HUDEP-2 (cell line): ENCODE results near the gene RHBDD1.
A peak's percentile ranks its signal among the peaks of the same experiment; 100 is the strongest.
"Not testable (repeated sequence)": the region's sequence is repeated elsewhere in the genome, so short reads cannot be mapped to it uniquely, and the experiment has no call there.

ENCODE experiments used
- DNase-seq, 76 experiments: peaks; one replicate each; lab custom pipeline; 2025; ENCODE audit not compliant: unreplicated experiment in 76 of 76; lab: John Stamatoyannopoulos, UW

RHBDD1 gene

GRCh38 chr2:226799211-226799975 is 36.5 kb upstream of the RHBDD1 start, which contains the start of gene IRS1:
Gene IRS1, minus strand, starts transcription at chr2:226799820. Its CDS starts 1,082 bp downstream, at chr2:226798738.
- peak in 46 of 76 experiments; percentile 1 to 60 (median 30) for DNase-seq

DNA sequence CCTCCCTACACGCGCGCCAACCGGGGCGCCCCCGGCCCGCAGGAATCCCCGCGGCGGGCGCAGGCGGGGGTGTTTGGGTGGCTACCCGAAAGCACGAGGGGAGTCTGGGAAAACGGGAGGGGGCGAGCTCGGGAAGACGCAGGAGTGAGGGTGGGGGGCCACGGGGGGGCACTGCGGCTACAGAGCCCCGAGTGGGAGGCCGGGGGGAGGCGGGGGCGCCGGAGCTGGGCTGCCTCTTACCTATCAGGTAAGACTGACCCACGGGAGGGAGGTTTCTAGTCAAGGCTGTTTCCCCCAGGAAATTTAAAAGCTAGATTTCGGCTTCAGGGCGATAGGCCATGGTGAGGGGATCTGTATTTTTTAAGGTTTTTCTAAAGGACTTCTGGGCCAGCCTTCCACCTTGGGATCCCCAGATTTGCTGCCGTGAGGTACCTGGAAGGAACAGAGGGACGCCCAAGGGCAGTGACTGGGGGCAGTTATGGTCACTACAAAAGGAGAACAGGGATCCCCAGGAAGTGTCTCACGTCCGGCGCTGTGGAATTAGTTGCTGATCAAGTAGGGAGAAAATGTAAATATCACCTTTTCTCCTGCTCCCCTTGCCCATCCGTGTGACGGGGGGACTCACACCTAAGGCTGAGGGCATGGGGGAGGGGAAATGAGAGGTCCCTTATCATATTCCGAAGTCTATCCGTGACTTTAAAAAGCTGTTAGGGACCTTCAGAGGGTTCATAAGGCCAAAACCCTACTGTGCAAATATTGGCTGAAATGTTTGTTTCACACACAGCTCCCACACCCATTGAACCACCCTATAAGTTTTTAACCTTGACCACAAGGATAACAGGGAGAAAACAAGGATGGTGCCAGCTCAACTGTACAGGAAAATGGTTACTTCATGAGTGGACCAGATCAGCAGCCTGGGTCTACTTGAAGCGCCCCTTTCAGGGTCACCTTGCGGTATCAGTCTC is 35.6 kb upstream of the RHBDD1 start:
- peak in 9 of 76 experiments; percentile 7 to 39 (median 30) for DNase-seq

- peak in 75 of 76 experiments; percentile 23 to 91 (median 76) for DNase-seq
Measured at GRCh38 chr2:226800941-226801784, 34.7 kb upstream of the RHBDD1 start.

DNA sequence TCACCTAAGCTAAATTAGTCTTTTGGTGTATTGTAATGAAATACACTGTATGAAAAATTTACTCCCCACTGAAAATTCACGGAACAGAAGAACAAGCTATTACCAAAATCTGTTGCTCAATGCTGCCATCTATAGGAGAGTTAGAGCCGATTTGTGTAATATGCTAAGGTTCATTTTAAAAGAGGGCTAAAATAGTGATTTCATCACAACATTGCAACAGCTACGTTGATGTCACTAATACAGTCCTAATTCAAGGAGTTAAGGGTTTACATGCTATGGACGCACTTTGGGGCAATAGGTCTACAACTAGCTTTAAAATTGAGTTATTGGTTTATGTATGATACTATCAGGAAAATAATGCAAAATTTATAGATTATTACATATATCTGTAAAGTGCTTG is 33.3 kb upstream of the RHBDD1 start:
- DNase-seq: peak in 32 of 76 experiments; percentile 4 to 71 (median 45)

- DNase-seq: no peak
Measured at GRCh38 chr2:226803410-226803809, 32.4 kb upstream of the RHBDD1 start.

GRCh38 chr2:226813148-226813701 is 22.6 kb upstream of the RHBDD1 start:
- peak in 11 of 76 experiments; percentile 1 to 28 (median 13) for DNase-seq

DNA sequence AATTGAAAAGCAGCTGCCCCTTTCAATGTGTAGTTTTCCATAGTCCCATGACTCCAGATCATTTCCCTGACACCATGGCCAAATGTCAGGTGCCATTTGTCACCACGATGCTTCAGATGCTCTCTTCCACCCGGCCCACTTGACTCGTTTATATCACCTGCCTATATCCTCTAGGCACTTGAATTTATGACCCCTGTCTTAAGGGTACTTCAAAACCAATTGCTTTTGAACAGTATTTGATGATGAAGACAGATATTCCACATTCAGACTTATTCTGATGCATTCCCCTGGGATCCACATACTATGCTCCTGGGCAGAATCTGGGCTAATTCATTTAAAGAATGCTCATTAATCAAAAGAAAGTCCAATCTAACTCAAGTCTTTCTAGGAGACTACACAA is 16.9 kb upstream of the RHBDD1 start:
- no peak for DNase-seq

DNA sequence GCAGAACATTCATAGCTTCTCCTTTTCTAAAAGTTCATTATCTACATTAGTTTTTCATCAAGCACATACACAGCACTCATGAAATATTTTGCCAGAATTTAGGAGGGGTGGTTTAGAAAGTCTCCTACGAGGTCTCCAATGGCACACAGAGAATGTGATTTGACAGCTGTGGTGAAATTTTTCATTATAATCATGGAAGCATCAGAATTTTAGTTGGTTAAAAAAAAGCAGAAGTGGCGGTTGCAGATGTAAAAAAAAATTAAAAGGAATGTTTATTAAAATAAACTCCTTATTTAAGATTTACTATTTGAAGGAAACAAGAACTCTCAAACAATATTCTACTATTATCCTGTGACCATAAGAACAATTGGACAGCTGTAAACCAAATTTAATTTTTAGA is 10.8 kb upstream of the RHBDD1 start:
- no peak for DNase-seq

DNA sequence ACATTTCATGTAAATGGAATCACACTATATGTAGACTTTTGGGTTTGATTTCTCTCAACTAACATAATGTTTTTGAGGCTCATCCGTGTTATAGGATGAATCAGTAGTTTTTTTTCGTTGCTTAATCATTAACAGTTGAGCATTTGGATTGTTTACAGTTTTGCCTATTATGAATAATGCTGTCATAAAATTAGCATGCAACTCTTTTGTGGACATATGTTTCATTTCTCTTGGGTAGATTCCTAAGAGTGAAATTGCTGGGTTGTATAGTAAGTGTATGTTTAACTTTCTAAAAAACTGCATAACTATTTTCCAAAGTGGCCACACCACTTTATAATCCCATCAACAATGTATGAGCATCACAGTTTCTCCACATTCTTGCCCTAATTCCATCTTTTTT is 7.7 kb upstream of the RHBDD1 start:
- no peak for DNase-seq

- no peak for DNase-seq
Measured at GRCh38 chr2:226829721-226830631, 5.9 kb upstream of the RHBDD1 start.

- no peak for DNase-seq
Measured at GRCh38 chr2:226831266-226831665, 4.6 kb upstream of the RHBDD1 start.

DNA sequence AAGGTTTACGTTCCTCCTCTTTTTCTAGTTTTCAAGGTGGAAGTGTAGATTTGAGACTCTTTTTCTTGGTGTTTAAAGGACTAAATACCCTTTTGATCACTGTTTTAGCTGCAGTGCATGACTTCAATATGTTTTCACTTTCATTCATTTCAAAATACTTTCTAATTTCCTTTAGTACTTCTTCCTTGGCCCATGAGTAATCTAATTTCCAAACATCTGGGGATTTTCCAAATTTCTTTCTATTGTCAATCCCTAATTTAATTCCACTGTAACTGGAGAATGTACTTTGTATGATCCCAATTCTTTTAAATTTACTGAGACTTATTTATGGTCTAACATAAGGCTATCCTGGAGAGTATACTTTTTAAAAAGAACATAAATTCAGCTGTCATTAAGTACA is 3.8 kb upstream of the RHBDD1 start:
- no peak for DNase-seq

- not testable (repeated sequence) for DNase-seq
Measured at GRCh38 chr2:226834880-226835279, 974 bp upstream of the RHBDD1 start.

GRCh38 chr2:226835420-226835795 is 446 bp upstream of the RHBDD1 start:
- peak in 74 of 76 experiments; percentile 15 to 89 (median 70) for DNase-seq

- peak in 2 of 76 experiments; percentile 36 to 46 for DNase-seq
Measured at GRCh38 chr2:226836548-226836885, 663 bp downstream of the RHBDD1 start.

GRCh38 chr2:226837334-226837733 is 1.5 kb downstream of the RHBDD1 start:
- no peak for DNase-seq

- peak in 40 of 76 experiments; percentile 2 to 76 (median 39) for DNase-seq
Measured at GRCh38 chr2:226837787-226838603, 2.1 kb downstream of the RHBDD1 start.

DNA sequence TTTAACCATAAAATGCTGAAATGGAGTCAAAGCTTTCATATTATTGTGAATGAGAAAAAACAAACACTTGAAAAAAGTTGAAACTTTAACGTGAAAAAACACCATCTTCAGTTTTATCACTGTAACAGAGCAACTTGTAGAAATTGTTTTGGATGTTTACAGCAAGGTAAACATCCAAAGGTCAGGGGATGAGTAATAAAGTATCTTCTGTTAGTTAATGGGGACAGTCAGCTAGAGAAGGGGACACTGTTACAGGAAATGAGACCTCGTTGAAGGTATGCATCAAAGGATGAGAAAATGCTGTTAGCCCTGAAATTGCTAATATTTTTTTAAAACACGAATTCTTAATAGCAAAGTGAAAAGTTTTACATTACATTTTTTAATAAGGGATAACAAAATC is 2.9 kb downstream of the RHBDD1 start:
- no peak for DNase-seq
